OCI-LY1 (cell line): ENCODE results near the gene HOXC4.

Experiments
- CTCF ChIP-seq: fragments of 200-600 bp; sonication (generic), shearing (Covaris generic); IDR thresholded peaks from 2 replicates; pipeline ENCODE4 v1.5.1; 2017; ENCODE audit warnings: mild to moderate bottlenecking, antibody characterized with exemption, low read length, moderate library complexity, mixed read lengths
- EZH2 ChIP-seq: fragments of 200-600 bp; sonication (generic), shearing (Covaris generic); IDR thresholded peaks from 2 replicates; pipeline ENCODE4 v1.8.0; 2017; ENCODE audit warnings: borderline replicate concordance, mixed run types, mild to moderate bottlenecking, antibody characterized with exemption, low read length, moderate library complexity, mixed read lengths

- no peak for TF ChIP-seq CTCF
- TF ChIP-seq EZH2, result no peak
Observed at GRCh38 chr12:54030442-54030801, 23.2 kb upstream of the HOXC4 start.
